HG02852 (cell line): ENCODE results near the gene GDF15.

Experiments used
- ATAC-seq: cut with Tn5 transposase; IDR thresholded peaks from one replicate; pipeline ENCODE4 v1.9.1; 2021; ENCODE audit warnings: mild to moderate bottlenecking, moderate library complexity; ENCODE audit not compliant: unreplicated experiment

The GDF15 gene

GRCh38 chr19:18428787-18429674 lies 43.1 kb downstream of the GDF15 start:
- ATAC-seq, result peak; percentile 51

DNA sequence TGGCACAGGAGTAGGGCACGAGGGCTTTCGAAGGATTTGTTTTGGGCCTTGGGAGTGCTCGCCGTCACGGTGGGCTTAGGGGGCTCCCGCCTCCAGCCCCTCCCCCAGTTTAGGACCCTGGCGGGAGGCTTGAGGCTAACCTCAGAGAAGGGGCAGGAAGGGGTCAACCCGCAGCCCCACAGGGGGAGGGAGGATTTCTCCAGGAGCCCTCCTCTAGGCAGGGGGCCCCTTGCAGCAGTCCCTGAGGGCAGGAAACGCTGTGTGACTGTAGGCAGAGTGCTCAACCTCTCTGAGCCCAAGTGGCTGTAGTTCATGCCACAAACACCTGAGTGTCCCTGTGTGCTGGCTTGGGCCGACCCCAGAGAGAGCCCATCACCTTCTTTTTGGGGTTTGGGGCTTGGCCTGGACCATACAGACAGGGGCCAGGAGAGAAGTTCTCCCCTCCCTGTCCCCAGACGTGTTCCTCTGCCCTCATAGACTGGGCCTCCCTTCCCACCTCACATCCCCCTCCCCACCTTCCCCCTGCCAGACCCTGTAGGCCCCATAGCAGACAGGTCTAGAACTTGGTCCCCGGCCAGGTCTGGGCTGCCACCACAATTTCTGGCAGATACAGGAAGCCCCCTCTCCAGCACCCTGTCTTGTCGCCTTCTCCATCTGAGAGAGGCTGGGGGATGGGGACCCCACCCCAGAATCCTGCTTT lies 43.9 kb downstream of the GDF15 start:
- ATAC-seq, result no peak

DNA sequence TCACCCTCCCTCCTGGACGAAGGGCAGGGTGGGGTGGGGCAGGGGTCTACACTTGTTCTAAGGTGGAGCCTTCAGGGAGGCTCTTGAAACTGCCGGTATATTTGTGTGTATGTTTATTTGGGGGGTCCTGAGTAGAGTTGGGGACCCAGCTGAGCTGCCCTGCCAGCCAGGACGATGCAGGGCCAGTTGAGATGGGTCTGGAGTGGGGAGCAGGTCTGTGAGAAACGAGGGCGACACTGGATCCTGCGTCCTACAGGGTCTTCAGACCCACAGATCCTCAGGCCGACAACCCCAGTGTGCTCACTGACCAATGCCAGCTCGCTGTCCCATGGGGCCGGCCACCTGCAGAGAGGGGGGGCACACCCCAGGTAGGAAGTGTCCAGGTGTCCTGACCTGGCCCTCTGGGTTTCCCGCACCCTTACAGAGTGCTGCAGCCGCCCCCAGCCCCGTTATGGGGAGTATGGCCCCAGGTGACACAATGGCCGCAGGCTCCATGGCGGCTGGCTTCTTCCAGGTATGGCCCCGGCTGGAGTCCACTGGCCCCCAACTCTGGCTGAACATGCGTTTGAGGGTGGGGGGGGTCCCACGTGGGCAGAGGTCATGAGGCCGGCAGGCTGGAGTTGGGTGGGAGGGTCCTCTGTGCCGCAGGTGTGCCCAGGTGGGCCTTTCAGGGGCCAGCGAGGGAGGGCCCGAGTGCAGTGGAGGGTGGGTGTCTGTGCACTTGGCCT lies 44.6 kb downstream of the GDF15 start:
- no peak for ATAC-seq

GRCh38 chr19:18431351-18432197 lies 45.6 kb downstream of the GDF15 start:
- no peak for ATAC-seq

- no peak for ATAC-seq
Measured at GRCh38 chr19:18432275-18433014, 46.5 kb downstream of the GDF15 start.

DNA sequence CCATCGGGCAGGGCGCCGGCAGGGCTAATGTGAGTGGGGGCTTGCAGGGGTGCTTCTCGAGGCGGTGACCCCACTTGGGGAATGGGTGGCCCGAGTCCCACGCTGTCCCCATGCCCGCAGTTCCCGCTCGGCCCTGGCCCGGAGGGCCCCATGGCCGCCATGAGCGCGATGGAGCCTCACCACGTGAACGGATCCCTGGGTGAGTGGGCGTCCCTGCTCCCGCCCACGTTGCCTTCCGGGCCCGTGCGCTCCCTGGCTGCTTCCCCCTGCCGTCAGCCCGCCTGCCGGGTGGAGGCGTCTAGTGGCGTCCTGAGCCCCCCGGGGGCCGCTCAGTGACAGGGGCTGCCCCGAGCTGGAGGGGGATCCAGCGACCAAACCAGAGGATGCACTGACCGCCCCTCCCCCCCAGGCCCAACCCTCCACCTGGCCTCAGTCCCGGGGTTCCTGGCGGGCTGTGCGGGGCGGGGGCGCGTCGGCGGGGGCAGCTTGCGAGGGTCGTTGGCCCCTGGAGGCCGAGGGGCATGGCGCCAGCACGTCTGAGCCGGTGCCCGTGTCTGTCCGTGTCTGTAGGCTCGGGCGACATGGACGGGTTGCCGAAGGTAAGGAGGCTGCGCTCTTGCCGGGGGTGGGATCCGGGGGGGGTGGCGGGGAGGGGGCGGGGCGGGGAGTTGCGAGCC lies 47.2 kb downstream of the GDF15 start:
- no peak for ATAC-seq

- ATAC-seq, result no peak
Measured at GRCh38 chr19:18433735-18434398, 47.9 kb downstream of the GDF15 start.

DNA sequence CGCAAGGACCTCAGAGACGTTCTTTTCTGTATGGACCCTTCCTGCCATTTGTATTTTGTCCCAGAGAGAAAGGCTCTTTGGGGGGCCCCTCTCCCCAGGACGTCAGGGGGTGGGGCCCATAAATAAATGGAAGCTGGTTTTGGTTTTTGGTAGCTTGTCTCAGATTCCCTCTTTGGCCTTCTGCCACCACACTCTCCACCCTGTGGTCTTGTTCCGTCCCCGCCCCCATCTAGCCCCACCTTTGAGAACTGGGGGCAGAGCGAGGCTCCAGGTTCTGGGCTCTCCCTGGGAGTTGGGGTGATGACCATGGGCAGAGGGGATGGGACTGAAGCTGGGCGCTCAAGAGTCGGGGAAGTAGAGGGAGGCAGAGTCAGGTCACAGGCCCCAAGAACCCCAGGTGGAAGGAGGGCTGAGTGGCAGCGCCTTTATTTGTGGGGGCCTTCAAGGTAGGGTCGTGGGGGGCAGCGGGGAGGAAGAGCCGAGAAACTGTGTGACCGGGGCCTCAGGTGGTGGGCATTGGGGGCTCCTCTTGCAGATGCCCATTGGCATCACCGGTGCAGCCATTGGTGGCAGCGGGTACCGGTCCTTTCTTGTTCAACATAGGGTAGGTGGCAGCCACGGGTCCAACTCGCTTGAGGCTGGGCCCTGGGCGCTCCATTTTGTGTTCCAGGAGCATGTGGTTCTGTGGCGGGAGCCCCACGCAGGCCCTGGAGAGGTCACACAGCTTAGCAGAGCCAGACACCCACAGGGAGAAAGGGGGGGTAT lies 48.6 kb downstream of the GDF15 start:
- ATAC-seq, result no peak

GRCh38 chr19:18435178-18435841 lies 49.4 kb downstream of the GDF15 start:
- ATAC-seq, result no peak

- no peak for ATAC-seq
Measured at GRCh38 chr19:18435842-18436670, 50.1 kb downstream of the GDF15 start.

- peak; percentile 44 for ATAC-seq
Measured at GRCh38 chr19:18436671-18437490, 50.9 kb downstream of the GDF15 start.

DNA sequence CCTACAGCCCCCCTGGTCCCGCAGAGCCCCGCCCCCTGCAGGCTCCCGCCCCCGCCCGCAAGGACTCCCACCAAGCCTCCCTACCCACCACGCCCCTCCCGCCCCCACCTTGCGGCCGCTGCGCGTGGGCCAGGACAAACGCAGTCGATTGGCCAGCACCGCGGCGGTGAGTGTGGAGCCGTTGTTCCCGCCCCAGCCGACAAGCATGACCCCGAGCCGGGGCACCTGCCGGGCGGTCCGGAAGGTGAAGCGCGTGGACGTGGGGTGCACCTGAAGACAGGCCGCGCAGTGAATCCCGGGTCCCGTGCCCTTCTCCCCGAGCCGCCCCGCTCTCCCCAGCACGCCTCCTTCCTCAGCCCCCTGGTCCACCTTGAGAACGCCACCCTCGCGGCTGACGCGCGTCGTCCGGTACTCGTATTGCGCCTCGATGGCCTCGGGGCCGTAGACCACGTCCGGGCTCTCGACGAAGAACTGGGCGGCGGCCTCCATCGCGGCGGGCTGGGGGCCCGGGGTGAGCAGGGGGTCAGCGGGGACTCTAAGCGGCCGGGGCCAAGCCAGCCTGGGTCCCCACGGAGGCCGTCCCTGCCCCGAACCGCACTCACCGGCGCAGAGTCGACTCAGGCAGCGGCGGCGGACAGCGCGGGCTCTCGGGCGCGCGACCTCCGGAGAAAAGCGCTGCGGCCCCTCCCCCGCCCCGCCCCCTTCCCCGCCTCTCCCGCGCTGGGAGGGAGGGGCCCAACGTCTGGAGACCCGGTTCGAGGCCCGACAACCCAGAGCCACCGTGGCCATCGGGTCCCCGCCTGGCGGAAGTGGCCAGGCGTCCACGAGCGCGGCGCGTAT lies 51.8 kb downstream of the GDF15 start, which contains the start of gene ISYNA1:
TSS of gene ISYNA1 (minus strand) at position 643 of the 840 bp plus-strand sequence. CDS start at position 489, 154 bp downstream.
- ATAC-seq, result no peak

DNA sequence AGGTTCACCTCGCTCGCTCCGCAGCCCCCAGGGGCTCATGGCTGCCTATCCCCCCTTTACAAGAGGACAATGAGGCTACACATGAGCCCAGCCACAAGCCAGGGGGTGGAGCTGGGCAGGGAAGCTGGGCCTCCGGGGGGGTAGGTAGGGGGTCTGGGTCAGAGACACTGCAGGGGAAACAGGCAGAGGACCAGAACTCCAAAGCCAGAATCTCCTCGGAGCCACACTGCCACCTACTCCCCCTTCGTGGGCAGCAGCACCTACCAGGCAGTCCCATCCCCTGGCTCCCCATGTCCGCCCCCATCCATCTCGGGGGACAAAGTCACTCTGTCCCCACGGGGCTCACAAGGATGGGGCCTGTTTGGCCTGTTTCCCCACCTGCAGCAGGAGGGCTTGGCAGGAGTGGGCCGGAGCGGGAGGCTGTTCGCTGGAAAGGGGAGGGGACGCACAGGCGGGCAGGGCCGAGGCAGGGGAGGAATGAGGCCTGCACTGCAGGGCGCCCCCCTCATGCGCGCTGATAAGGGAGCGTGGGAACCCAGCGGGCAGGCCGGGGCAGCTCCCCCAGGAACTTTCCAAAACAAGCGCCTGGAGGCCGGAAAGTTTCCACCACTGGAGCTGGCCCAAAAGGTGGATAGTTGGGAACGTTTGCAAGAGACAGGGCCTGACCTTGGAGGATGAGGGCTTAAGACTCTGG lies 52.5 kb downstream of the GDF15 start:
- ATAC-seq, result no peak
